Measurements from ENCODE around the gene MB.

DNA sequence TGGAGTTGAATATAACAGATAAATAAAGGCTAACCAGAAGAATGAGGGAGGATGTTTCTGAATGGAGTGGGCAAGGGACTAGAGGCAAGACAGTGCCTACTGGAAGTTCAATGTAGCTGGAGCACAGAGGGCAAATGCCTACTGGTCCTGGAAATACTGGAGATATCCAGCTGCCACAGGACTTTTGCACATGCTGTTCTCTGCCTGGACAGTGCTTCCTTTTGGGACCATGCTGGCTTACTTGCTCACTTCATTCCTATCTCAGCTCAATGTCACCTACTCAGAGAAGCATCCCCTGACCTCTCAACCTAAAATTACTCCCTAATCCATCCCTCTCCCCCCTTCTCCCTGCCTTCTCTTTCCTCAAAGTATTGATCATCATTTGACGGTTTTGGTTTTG, 56.3 kb downstream of the MB start:
- TF ChIP-seq CTCF (IDR thresholded peaks at IDR 0.05) (no peak), POLR2A (IDR thresholded peaks at IDR 0.05) (no peak)

All from lower leg skin (tissue), 3 donors.